ENCODE data around the gene FAM32A.

Gene FAM32A

DNA sequence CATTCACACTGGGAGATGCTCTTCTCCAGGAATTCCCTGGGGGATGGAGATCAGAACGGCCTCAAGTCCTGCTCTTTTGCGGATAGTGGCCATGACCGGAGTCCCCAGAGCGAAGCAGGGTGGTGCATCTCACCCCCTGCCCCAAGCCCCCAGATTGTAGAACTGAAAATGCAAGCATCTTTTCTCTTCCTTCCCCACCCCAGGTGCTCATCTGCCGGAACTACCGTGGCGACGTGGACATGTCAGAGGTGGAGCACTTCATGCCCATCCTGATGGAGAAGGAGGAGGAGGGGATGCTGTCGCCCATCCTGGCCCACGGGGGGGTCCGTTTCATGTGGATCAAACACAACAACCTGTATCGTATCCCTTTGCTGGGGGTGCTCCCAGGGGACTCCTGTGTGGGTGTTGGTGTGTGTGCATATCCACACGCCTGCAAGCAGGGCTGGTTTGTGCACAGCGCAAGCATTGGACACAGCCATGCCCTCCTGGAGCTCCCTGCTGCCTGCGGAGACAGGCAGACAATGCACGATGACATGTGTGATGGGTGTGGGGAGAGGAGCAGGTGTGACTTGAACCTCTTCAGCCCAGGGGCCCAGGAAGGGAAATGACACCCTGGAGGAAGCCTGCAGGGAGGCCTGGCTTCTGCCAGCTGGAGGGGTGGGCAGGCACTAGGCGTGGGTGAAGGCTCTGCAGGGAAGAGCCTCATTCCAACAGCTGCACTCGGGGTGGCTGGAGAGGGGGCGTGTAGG lies 18.2 kb downstream of the FAM32A start:
- no peak for DNase-seq

DNA sequence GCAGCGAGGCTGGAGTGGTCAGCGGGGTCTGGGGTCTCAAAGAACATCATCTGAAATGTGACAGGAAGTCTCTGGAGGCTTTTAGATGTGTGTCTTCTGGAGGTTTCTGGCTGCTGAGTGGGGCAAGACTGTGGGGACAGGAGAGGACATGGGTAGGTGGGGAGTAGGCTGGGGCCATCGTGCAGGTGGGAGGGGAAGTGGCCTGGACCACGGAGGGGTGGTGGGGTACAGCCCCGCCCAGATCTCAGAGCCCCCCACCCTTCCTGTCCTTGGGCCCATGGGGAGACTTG lies 18.7 kb downstream of the FAM32A start:
- no peak for DNase-seq

DNA sequence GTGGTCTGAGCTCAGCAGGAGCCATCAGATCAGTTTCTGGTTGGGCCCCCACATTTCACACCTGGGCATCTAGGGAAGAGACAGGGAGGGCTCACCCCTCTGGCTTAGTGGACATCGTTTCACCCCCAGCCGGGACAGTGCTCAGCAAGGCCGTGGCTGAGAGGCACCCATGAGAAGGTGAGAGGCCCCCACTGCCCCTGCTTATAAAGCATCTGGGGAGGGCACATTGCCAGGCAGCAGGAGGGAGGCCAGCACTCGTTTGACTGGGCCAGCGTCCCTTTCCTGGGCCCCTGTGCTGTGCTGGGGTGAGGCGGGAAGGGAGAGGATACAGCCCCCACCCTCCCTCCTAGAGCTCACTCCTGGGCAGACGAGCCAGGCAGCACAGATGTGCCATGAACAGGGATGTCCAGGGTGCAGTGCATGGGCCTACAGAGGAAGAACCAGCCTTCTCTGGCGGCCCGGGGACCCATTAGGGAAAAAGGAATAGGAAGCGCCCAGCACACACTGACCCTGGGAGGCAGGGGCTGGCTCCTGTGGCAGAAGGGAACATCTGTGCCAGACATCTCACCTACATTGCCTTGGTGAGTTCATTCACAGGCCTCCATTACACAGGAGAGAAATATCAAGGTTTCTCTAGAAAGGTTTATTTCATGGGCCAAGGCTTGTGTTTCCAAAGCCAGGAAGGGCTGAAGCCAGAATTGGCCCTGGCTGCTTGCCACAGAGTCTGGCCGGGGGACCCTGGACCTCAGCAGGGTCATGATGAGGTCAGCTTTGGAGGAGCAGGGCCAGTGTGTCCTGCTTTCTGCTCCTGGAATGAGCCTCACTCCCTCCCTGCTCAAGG lies 20.2 kb downstream of the FAM32A start:
- no peak for DNase-seq

GRCh38 chr19:16206046-16206605 lies 20.9 kb downstream of the FAM32A start:
- no peak for DNase-seq

- DNase-seq, result no peak
Measured at GRCh38 chr19:16206637-16207036, 21.4 kb downstream of the FAM32A start.

- no peak for DNase-seq
Measured at GRCh38 chr19:16207063-16207462, 21.9 kb downstream of the FAM32A start.

GRCh38 chr19:16207490-16208025 lies 22.3 kb downstream of the FAM32A start:
- peak; percentile 25 for DNase-seq

DNA sequence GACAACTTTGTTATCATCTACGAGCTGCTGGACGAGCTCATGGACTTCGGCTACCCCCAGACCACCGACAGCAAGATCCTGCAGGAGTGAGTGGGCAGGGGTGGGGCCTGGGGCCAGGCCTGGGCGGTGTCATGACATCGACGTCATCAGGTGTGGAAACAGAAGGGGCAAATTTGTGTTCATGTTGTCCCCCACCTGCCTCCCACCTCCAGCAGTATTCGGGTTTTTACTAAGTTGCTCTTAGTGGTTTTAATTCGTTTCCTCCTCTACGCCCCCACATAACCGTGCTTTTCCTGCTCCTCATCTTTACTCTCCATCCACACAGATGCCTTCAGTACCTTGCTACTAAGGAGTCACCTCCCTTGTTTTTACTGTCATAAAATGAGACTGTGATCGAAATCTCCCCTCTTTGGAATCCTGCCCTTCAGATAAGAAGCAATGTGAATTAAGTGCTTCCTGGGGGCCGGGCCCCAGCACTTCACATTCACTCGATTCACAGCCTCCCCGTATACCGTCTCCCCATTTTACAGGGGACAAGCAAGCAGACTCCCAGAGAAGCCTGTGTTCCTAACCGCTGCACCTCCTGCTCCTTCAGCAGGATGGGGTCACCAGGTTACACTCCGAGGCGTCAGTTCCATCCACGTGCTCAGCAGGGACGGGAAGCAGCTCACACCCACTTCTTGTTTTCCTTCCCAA lies 23.0 kb downstream of the FAM32A start:
- peak; percentile 50 for DNase-seq

DNA sequence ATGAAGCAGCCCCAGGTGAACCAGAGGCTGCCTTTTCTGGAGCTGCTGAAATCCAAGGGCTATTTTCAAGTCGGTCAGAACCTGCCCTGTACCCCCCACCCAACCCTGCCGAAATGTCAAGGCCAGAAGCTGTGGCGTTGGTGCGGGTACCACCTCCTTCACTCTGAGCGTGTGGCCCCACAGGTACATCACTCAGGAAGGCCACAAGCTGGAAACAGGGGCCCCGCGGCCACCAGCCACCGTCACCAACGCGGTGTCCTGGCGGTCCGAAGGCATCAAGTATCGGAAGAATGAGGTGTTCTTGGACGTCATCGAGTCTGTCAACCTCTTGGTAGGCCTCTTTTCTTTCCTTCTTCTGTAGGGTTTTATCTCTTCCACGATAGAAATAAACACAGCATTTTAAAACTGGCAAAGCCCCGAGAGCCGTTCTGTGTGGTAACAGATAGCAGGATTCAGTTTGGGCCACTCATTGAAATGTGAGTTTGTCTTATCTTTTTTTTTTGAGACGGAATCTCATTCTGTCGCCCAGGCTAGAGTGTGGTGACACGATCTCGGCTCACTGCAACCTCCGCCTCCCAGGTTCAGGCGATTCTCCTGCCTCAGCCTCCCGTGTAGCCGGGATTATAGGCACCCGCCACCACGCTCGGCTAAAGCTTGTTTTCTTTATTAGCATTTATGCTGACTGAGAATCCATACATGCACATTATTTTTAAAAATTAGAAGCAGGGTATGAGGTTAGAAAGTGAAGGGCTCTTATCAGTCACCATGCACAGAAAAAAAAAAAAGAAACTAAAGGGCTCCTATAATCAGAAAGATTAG lies 23.8 kb downstream of the FAM32A start:
- no peak for DNase-seq

- no peak for DNase-seq
Measured at GRCh38 chr19:16210168-16210567, 25.0 kb downstream of the FAM32A start.

DNA sequence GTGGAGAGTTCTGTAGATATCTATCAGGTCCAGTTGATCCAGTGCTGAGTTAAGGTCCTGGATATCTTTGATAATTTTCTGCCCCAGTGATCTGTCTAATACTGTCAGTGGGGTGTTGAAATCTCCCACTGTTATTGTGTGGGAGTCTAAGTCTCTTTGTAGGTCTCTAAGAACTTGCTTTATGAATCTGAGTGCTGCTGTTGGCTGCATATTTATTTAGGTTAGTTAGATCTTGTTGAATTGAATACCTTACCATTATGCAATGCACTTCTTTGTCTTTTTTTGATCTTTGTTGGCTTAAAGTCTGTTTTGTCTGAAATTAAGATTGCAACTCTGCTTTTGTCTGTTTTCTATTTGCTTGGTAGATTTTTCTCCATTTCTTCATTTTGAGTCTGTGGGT lies 27.9 kb downstream of the FAM32A start:
- no peak for DNase-seq

DNA sequence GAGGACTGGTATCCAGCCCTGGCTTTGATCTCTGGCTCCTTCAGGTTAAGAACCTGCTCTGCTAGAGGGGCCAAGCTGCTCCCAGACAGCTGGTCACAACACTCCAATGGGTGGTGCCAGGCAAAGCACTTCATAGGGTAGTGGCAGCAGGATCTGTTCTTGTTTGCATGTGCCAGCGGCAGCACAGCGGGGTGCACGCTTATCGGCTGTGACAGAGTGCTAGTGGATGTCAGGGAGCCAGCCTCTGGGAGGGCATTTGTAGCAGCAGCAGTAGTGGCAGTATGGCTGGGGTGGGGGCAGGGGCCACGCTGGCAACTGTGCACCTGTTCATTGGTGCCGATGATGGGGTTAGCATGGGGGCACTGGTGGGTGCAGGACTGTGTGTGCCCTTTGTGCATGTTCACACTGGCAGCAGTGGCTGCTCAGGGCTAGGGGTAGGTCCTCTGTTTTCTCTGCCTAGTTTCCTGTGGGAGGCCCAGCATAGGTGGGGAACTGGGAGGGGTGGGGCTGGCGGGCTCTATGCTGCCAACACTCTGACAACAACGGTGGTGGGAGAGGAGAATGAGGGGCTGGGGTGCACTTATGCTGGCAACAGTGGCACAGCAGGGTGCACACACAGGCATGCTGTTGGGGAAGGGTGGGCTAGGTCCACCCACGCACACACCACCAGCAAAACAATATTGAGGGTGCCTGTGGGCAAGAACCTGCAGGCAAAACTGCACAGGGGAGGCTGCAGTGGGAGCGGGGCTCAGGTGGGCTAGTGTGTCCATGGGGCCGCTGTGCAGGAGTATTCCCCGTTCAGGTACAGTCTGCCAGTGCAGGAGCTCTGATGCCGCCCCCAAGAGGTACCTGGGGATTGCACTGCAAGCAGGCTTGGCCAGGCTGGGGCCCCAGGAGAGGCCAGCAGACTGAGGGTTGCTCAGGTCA lies 31.8 kb downstream of the FAM32A start:
- no peak for DNase-seq

DNA sequence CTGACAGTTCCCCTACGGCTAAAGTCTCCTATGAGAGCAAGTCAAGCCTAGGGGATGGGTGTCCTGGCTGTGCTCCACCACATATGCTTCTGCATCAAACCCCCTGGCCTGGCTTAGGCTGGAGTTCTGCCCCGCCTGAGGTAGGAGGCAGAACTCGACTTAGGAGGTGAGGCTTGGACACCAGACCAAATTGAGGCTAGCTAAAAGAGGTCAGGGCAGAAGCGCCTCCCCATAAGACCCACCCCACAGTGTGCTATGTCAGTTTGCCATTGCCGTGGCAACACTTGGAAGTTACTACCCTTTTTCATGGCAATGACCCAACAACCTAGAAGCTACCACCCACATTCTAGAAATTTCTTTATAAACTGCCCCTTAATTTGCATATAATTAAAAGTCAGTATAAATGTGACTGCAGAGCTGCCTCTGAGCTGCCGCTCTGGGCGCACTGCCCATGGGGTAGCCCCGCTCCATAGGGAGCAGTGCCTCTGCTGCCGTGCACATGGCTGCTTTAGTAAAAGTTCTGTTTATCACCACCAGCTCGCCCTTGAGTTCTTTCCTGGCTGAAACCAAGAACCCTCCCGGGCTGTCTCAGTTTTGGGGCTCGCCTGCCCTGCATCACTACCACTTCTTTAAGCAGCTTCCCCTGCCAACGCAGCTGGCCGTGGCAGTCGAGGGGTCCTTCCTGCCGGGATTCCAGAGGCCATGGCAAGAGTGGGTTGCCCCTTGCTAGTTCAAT lies 32.7 kb downstream of the FAM32A start:
- DNase-seq, result no peak

DNA sequence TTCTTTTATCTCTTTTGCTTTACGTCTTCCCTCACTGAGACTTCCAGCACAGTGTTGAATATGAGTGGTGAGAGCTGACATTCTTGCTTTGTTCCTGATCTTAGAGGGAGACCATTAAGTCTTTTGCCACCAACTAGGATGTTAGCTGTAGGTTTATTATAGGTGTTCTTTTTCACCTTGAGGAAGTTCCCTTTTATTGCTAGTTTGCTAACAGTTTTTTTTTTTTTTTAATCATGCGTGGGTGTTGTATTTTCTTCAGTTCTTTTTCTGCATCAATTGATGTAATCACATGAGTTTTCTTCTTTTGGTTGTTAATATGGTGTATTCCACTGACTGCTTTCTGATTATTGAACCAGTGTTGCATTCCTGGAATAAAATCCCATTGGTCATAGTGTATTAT lies 33.6 kb downstream of the FAM32A start:
- no peak for DNase-seq

DNA sequence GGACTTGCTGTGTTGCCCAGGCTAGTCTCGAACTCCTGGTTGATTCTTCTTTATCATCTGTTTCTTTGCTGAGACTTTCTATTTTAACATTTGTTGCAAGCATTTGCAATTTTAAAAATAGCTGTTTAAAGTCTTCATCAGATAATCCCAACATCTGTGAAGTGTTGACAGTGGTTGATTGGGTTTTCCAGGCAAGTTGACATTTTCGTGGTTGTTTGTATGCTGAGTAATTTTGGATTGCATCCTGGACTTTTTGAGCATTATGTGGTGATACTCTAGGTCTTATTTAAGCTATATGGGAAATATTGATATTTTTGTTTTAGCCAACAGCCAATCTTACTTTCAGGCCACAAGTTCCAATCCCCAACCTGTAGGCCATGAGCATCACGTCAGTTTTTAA lies 37.6 kb downstream of the FAM32A start:
- no peak for DNase-seq

GRCh38 chr19:16223746-16224145 lies 38.5 kb downstream of the FAM32A start:
- no peak for DNase-seq

GRCh38 chr19:16224293-16225045 lies 39.3 kb downstream of the FAM32A start:
- no peak for DNase-seq

DNA sequence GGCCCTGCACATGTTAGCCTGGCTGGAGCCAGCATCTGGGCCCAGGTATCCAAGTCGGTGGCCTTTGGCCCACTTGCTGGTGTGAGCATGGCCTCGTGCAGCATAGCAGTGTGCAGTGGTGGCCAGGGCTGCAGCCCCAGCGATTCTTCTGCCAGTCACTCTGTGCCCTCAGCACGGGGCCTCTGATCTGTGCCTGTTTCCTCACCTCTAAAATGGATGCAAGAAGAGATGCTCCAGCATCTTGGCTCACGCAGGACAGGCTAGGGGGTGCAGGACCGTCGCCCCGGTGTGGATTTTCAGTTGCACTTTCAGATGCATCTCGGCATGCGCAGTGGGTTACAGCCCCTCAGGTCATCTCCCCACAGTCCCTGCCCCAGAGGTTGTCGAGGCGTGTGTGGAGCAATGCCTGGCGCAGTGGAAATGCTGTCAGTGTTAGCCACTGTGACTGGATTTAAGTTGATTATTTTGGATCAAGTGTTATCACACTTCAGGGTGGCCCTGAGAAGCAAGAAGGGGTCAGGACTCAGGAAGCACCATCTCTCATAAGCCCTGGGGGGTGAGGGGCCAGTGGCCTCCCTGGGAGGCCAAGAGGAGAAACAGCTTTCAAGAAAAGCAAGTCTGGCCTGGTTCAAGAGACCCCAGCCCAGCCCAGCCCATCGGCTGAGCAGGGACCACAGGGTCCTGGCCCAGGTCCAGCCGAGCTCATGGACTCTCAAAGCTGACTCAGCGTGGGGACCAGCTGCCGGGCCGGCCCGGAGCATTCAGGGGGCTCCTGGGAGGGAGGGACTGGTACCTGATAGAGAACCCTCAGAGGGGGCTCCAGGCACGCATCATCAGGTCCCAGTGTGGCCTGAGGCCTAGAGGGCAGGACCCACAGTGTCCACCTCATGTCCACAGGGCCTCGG lies 40.3 kb downstream of the FAM32A start:
- no peak for DNase-seq

DNA sequence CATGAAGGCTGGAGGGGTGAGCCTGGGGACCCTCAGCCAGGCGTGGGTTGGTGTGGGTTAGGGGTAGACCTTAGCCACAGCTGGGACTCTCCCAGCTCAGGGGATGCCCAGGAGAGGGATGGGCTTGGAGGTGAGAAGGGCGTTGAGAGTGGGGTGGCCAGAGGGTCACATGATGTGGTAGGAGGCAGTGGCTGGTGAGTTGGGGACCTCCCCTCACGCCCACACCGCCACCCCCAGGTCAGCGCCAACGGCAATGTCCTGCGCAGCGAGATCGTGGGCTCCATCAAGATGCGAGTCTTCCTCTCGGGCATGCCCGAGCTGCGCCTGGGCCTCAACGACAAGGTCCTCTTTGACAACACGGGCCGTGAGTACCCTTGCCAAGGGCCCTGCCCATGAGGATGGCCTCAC lies 41.0 kb downstream of the FAM32A start:
- no peak for DNase-seq
